ENCODE data around the gene NDFIP2. TPM values are rescaled to one million over a fixed set of nuclear protein-coding genes. Genes with fewer than 3 reads are reported as not detected.

Gene NDFIP2
- total and polyA plus RNA-seq, 7 donors = 9.2 to 52.2 (median 13.7) TPM

- H3K27ac ChIP-seq = no peak overlapping the region
- H3K36me3 ChIP-seq = no peaks in the 10 kb centered on the region
- WGBS, 2 donors = 86% methylated on average over 11 of the region's 11 CpGs
- H3K27me3 ChIP-seq = no peaks in the 10 kb centered on the region
- DNase-seq = no peak
- TF ChIP-seq EP300 (IDR thresholded peaks at IDR 0.05) (no peak), CTCF (IDR thresholded peaks at IDR 0.05) (no peak), POLR2A (IDR thresholded peaks at IDR 0.05) (no peak), POLR2AphosphoS5 (IDR thresholded peaks at IDR 0.05) (no peak)
- intact Hi-C loops (cut with DNase I) = no loop called here
- H3K9me3 ChIP-seq = no peaks in the 10 kb centered on the region
- no peak overlapping the region for H3K4me3 ChIP-seq
- no peaks in the 10 kb centered on the region for H3K4me1 ChIP-seq
Observed at GRCh38 chr13:79445968-79446645, 34.8 kb upstream of the NDFIP2 start.

- TF ChIP-seq EP300 (IDR thresholded peaks at IDR 0.05) (no peak), POLR2AphosphoS5 (IDR thresholded peaks at IDR 0.05) (no peak), CTCF (IDR thresholded peaks at IDR 0.05) (no peak), POLR2A (IDR thresholded peaks at IDR 0.05) (no peak)
- no peak for DNase-seq
- intact Hi-C loops (cut with DNase I) = no loop called here
- H3K36me3 ChIP-seq = no peaks in the 10 kb centered on the region
- no peaks in the 10 kb centered on the region for H3K9me3 ChIP-seq
- H3K27me3 ChIP-seq = no peaks in the 10 kb centered on the region
- no peak overlapping the region for H3K4me3 ChIP-seq
- no peaks in the 10 kb centered on the region for H3K4me1 ChIP-seq
- WGBS, 2 donors = 89 to 92% methylated on average over 4 of the region's 4 CpGs
- H3K27ac ChIP-seq = no peak overlapping the region
Observed at GRCh38 chr13:79447141-79447540, 33.8 kb upstream of the NDFIP2 start.

- no peak overlapping the region for H3K27ac ChIP-seq
- no peaks in the 10 kb centered on the region for H3K4me1 ChIP-seq
- DNase-seq = no peak
- TF ChIP-seq CTCF (IDR thresholded peaks at IDR 0.05) (no peak), POLR2AphosphoS5 (IDR thresholded peaks at IDR 0.05) (no peak), POLR2A (IDR thresholded peaks at IDR 0.05) (no peak), EP300 (IDR thresholded peaks at IDR 0.05) (no peak)
- intact Hi-C loops (cut with DNase I) = no loop called here
- H3K4me3 ChIP-seq = no peak overlapping the region
- H3K27me3 ChIP-seq = no peaks in the 10 kb centered on the region
- H3K36me3 ChIP-seq = no peaks in the 10 kb centered on the region
- H3K9me3 ChIP-seq = no peaks in the 10 kb centered on the region
- WGBS, 2 donors = 90 to 94% methylated on average over 2 of the region's 2 CpGs
Observed at GRCh38 chr13:79447741-79448140, 33.2 kb upstream of the NDFIP2 start.

GRCh38 chr13:79448413-79448812 is 32.5 kb upstream of the NDFIP2 start:
- intact Hi-C loops (cut with DNase I) = no loop called here
- H3K36me3 ChIP-seq = no peaks in the 10 kb centered on the region
- no peaks in the 10 kb centered on the region for H3K9me3 ChIP-seq
- TF ChIP-seq EP300 (IDR thresholded peaks at IDR 0.05) = no peak
- TF ChIP-seq CTCF (IDR thresholded peaks at IDR 0.05) = no peak
- TF ChIP-seq POLR2AphosphoS5 (IDR thresholded peaks at IDR 0.05) = no peak
- TF ChIP-seq POLR2A (IDR thresholded peaks at IDR 0.05) = no peak
- no peak overlapping the region for H3K27ac ChIP-seq
- H3K4me3 ChIP-seq = no peak overlapping the region
- no peaks in the 10 kb centered on the region for H3K27me3 ChIP-seq
- no peak for DNase-seq
- WGBS, 2 donors = 47 to 68% methylated on average over 1 of the region's 1 CpG
- H3K4me1 ChIP-seq = no peaks in the 10 kb centered on the region

GRCh38 chr13:79450110-79450509 is 30.8 kb upstream of the NDFIP2 start:
- WGBS, 2 donors = 73 to 90% methylated on average over 4 of the region's 4 CpGs

More at GRCh38 chr13:79450110-79450509, 30.8 kb upstream of the NDFIP2 start:
- Histone ChIP-seq H3K9me3 (no peaks in the 10 kb centered on the region), H3K27me3 (no peaks in the 10 kb centered on the region), H3K27ac (no peak overlapping the region), H3K36me3 (no peaks in the 10 kb centered on the region), H3K4me1 (no peaks in the 10 kb centered on the region), H3K4me3 (no peak overlapping the region)
- TF ChIP-seq POLR2A (IDR thresholded peaks at IDR 0.05) (no peak), CTCF (IDR thresholded peaks at IDR 0.05) (no peak), POLR2AphosphoS5 (IDR thresholded peaks at IDR 0.05) (no peak), EP300 (IDR thresholded peaks at IDR 0.05) (no peak)
- intact Hi-C loops (cut with DNase I) = no loop called here
- DNase-seq = no peak
